GM18868 (cell line): ENCODE measurements around the gene MBNL2.
A peak's percentile ranks its signal among the peaks of the same experiment; 100 is the strongest.

Experiments used
- ATAC-seq: cut with Tn5 transposase; IDR thresholded peaks from one replicate; pipeline ENCODE4 v1.9.1; 2021; ENCODE audit warnings: mild to moderate bottlenecking, moderate library complexity; ENCODE audit not compliant: unreplicated experiment

MBNL2 gene

DNA sequence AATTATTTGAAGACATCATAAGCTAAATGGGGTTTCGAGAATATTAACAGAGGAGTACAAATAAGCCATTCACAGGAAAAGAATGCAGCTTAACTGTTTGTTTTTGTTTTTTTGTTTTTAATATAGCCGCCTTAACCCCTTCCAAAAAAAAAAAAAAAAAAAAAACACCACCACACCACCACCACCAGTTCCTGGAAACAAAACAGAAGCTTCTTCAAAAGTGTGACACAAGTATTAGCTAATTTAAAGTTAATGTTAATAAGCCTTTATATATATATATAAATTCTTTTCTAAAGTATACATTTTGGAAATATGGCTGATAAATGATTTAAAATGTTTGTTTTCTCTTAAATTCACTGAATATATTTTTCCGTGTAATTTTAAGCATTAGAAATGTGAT is 213.2 kb downstream of the MBNL2 start:
- ATAC-seq: no peak

DNA sequence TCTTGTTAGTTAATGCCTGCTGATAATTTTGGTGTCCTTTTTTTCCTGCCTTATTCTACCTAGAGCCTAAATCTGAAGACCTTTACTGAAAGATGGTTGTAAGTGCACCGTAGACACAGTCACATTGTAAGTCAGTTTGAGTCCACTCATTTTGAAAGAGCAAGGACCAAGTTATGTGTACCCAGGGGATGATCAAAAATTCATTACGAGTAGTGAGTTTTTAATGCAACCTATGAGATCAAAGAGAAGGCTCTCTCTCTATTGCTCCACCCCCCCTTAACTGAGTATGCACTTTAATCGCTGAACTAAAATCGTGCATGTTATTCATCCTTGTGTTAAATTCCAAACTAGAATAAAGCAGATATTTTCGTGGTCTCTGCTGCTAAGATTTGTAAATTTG is 213.7 kb downstream of the MBNL2 start:
- ATAC-seq: peak; percentile 1

DNA sequence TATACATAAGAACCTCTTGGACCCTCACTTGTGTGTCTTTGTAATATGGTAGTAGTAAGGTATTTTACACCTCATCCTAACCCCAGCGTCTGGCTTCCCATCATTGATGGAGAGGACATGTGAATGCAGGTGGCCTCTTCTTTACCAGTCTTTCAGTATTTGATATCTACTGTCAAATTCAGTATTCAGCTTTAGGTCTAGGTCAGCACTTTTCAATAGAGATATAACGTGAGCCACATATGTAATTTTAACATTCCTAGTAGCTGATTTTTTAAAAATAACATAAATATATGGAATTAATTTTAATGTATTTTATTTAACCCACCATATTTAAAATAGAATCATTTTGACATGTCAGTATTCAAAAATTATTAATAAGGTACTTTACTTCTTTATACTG is 214.7 kb downstream of the MBNL2 start:
- ATAC-seq: no peak

DNA sequence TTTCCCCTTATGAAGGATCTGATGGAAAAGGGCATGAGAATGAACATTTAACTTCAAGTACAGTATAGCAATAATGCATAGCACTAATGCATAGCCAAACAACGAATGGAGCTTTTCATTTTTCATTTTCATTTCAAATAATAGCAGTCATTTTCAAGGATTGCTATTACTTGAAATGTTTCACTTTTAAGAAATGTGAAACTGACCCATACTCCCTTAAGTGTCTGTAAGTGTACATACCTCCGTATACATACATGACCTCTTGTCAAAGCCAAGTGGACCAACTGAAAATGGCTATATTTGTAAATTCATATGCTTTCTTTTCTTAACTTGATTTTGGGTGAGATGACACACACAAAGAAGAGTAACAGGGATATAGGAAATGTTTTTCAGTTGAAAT is 215.6 kb downstream of the MBNL2 start:
- no peak for ATAC-seq

DNA sequence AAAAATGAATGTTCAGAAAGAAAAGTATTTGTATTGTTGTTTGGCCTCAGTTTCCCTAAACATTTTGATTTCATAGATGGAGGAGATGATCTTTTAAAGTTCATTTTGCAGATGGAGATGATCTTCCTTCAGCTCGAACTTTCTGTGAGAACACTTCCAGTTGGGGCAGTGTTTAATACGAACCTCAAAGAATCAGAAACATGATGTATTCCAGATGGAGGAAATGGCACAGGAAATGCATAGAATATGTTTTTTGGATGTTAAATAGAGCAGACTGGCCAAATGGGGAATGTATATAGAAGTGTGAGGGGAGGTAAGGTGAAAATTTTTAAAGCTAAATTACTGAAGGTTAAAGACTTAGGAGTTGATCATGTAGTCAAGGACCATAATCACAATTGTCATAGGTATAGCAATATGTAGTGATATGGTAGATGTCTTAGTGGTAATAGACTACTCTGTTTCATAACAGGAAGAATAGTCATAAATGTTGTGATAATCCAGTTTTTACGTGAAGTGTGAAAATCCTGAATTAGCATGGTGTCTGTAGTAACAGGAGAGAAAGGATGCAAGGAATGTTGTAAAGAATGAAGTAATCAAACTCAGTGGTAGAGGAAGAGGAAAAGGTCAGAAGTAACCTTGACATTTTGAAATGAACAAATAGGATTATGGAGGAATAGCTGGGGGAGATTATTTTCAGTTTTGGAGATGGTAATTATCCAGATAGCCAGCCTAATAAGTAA is 216.9 kb downstream of the MBNL2 start:
- no peak for ATAC-seq

DNA sequence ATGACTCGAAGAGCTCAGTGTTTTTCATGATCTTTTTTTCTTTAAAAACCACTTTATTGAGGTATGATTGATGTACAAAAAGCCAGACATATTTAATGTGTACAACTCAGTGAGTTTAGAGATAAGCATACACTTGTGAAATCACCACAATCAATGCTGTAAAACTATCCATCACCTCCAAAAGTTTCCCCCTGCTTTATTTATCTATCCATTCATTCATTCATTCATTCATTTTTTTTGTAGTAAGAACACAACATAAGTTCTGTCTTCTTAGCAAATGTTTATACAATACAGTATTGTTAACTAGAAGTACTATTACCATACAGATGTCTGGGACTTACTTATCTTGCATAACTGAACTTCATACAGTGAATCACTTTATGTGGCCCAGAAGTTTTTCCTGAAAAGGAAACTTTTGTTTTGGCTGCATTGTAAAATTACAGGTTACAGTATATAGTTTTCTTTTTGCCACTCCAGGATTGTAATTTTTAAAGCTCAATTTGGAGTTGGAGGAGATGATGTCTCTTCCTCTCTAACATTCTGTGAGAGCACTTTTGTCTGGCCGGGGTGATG is 218.6 kb downstream of the MBNL2 start:
- no peak for ATAC-seq

DNA sequence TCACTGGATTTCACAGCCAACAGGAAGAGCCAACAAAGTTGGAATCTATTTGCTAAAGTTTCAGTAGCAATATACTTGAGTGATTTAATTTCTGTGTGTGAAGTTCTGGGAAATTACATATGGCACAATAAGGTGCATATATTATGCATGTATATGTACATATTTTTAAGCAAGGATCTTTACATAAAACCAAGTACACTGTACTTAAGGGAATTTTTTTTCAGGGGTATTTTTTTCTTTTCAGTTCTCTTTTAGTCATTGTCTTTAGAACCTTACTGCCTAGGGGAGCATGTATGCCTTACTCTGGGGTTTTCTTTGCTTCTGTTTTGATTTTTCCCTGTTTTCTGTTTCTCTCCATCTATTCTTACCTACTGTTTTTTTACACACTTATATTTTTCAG is 219.2 kb downstream of the MBNL2 start:
- ATAC-seq: peak; percentile 83
